OCI-LY7 (cell line): ENCODE data around the gene GMDS.

ENCODE experiments used
- EZH2phosphoT487 ChIP-seq: fragments of 200-600 bp; sonication (generic); IDR thresholded peaks from 2 replicates; pipeline ENCODE4 v1.6.1; 2018; ENCODE audit warnings: low read depth, borderline replicate concordance, mild to moderate bottlenecking, mixed run types, antibody characterized with exemption, low read length, moderate library complexity, mixed read lengths
- TF ChIP-seq, protein P1 (sequence below): fragments of 200-600 bp; sonication (generic); conservative IDR thresholded peaks from 2 replicates; pipeline ENCODE4 v1.5.1; 2014; ENCODE audit warnings: mild to moderate bottlenecking, antibody characterized with exemption, low read length, moderate library complexity, mixed read lengths

GRCh38 chr6:1581120-1581991, 664.0 kb downstream of the GMDS start:
- TF ChIP-seq, protein P1, sequence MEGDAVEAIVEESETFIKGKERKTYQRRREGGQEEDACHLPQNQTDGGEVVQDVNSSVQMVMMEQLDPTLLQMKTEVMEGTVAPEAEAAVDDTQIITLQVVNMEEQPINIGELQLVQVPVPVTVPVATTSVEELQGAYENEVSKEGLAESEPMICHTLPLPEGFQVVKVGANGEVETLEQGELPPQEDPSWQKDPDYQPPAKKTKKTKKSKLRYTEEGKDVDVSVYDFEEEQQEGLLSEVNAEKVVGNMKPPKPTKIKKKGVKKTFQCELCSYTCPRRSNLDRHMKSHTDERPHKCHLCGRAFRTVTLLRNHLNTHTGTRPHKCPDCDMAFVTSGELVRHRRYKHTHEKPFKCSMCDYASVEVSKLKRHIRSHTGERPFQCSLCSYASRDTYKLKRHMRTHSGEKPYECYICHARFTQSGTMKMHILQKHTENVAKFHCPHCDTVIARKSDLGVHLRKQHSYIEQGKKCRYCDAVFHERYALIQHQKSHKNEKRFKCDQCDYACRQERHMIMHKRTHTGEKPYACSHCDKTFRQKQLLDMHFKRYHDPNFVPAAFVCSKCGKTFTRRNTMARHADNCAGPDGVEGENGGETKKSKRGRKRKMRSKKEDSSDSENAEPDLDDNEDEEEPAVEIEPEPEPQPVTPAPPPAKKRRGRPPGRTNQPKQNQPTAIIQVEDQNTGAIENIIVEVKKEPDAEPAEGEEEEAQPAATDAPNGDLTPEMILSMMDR = no peak
- TF ChIP-seq EZH2phosphoT487 = no peak
